Measurements from ENCODE around the gene ADSL.

- TF ChIP-seq EZH2 (IDR thresholded peaks at IDR 0.05; ENCODE audit: borderline replicate concordance, low read length), result no peak
- TF ChIP-seq, protein P1, sequence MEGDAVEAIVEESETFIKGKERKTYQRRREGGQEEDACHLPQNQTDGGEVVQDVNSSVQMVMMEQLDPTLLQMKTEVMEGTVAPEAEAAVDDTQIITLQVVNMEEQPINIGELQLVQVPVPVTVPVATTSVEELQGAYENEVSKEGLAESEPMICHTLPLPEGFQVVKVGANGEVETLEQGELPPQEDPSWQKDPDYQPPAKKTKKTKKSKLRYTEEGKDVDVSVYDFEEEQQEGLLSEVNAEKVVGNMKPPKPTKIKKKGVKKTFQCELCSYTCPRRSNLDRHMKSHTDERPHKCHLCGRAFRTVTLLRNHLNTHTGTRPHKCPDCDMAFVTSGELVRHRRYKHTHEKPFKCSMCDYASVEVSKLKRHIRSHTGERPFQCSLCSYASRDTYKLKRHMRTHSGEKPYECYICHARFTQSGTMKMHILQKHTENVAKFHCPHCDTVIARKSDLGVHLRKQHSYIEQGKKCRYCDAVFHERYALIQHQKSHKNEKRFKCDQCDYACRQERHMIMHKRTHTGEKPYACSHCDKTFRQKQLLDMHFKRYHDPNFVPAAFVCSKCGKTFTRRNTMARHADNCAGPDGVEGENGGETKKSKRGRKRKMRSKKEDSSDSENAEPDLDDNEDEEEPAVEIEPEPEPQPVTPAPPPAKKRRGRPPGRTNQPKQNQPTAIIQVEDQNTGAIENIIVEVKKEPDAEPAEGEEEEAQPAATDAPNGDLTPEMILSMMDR (conservative IDR thresholded peaks at IDR 0.05 in 1 of 2, IDR thresholded peaks at IDR 0.05 in 1 of 2; ENCODE audit: extremely low read depth in 1 of 2, insufficient read depth in 1 of 2, low read depth in 1 of 2, low read length in 2 of 2), result no peak
These were observed 40.7 kb upstream of the ADSL start for GRCh38 chr22:40305625-40306024.

All from mammary epithelial cell (primary cell).